HL-60/S4 (cell line): ENCODE results near the gene GFOD2.

Experiments
- in situ Hi-C: fragments of 300-500 bp; cut with MboI; formaldehyde crosslinking; loops from 2 replicates; pipeline ENCODE4 v1.14.3; 2022; ENCODE audit warnings: low sequenced_read_pairs

Gene GFOD2

GRCh38 chr16:67733734-67734470, 14.8 kb upstream of the GFOD2 start:
- in situ Hi-C loops: no loop called here

GRCh38 chr16:67731753-67732095, 12.6 kb upstream of the GFOD2 start:
- in situ Hi-C loops: no loop called here

GRCh38 chr16:67731071-67731752, 12.1 kb upstream of the GFOD2 start:
- in situ Hi-C loops: no loop called here

GRCh38 chr16:67730326-67730725, 11.2 kb upstream of the GFOD2 start:
- in situ Hi-C loops: no loop called here

DNA sequence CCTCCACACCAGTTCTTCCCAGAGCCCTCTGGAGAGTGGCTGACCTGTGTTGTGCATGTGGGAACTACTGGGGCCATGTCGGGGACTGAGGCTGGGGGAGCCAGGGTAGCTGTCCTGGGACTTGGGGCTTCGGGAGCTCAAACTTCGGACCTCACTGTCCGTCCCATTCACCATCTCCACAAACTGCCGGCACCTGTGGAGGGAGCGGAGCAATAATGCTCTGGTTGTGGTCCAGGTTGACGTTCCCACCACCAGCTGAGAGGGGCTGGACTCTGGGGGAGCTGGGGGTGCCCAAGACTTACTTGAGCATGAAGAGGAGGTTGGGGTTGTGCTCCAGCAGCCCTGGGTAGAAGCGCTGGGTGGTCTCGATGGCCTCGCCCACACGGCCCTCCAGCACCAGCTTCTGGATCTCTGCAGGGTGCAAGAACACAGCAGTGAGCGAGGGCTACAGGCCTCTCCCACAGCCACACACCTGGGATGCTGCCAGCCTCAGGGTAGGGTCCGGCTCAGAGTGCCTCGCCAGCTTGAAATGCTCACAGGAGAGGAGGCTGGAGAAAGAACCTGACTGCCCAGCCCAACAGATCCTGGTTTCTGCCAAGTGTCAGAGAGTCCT, 10.6 kb upstream of the GFOD2 start:
- in situ Hi-C loops: no loop called here

DNA sequence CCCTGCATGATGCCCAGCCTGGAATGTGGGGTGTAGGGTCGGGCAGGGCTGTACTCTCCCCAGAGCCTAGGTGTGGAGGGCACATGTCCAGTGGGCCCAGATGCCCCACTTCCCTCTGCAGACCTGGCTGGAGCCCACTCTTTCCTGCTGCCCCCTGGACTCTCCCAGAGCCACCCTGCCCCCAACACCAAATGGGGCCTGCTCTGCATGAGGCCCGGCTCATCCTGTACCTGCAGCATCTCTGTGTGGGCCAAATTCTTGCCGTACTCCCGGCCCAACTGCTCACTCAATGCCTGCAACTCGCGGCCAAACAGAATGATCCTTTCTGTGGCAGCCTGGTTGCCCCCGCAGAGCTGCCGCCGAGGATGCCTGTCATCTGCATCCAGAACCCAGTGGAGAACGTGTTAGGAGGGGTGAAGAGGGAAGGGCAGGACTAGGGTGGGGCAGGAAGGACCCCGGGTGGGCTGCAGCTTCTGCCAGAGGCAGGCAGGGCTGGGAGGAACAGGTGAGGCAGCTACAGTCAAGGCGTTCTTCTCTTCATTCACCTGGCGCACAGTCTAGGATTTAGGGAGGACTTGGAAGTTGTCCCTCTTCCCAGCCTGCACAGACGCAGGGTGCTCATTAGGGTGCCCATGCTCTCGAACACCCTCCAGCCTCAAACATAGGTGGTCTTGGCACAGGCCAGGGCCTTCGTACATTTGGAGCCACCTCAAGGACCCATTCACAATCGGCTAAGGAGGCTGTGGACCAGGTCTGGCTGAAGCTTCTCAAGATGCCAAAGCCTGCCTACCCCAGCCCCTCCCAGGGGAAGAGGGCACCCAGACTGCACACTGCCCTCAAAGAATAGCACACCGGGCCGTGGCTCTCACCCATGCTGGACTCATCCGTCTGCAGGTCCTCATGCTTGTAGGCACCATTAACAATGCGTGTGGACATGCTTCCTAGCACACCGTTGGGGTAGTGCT, 8.7 kb upstream of the GFOD2 start:
- in situ Hi-C loops: no loop called here

DNA sequence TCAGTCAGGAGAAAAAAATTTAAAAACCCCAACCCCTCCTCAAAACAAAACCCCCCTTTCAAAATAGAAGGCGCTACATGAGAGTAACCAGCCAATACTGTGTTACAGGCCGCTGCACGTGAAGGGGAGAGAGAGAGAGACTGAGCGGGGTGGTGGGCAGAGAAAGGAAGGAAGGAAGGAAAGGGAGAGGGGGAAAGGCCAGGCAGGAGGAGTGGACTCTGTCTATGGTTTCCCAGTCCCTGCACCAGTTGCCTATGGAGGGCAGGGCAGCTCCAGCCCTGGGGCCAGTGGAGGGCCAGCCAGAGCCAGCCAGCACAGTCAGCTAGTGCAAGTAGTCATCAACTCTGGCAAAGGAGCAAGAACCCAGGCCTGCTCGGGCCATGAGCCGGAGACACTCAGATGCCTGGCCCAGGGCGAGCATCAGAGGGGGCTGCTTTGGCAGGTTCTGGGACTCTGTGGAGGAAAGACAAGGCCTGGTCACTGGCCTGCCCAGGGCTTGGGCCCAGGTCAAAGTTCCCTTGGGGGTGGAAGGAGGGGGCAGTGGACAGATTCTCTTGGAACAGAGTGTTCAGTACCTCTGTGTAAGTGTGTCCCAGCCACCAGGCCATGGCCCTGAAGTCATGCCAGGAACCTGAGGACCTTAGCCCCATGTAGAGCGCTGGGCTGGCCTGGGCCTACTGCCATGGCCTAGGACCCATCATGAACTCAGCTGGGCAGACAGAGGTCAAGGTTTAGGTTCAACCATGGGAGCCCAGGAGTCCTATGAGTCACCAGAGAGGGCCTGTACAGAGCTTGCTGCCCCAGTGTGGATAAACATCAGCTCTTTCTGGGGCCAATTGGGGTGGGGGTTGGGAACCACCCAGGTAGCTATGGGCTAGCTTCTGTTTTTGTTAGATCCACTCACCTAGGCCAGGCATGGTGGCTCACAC, 7.3 kb upstream of the GFOD2 start:
- in situ Hi-C loops: no loop called here

DNA sequence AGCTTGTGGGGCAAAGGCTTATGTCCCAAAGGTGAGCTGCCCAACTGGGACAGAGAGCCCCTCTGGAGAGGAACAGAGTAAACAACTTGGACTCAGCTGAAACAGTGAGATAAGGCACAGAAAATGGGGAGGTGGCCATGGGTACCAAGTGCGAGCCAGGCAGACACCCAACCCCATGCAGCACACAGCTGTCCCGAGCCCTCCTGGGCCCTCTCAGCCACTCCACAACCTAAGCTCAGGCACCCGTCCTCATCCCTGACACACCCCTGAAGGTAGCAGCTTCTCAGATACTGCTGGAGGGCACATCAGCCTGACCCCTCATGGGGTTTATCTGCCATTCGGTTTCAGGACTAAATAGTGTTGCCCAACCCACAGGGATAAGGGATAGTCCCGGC, 4.8 kb upstream of the GFOD2 start:
- in situ Hi-C loops: no loop called here

DNA sequence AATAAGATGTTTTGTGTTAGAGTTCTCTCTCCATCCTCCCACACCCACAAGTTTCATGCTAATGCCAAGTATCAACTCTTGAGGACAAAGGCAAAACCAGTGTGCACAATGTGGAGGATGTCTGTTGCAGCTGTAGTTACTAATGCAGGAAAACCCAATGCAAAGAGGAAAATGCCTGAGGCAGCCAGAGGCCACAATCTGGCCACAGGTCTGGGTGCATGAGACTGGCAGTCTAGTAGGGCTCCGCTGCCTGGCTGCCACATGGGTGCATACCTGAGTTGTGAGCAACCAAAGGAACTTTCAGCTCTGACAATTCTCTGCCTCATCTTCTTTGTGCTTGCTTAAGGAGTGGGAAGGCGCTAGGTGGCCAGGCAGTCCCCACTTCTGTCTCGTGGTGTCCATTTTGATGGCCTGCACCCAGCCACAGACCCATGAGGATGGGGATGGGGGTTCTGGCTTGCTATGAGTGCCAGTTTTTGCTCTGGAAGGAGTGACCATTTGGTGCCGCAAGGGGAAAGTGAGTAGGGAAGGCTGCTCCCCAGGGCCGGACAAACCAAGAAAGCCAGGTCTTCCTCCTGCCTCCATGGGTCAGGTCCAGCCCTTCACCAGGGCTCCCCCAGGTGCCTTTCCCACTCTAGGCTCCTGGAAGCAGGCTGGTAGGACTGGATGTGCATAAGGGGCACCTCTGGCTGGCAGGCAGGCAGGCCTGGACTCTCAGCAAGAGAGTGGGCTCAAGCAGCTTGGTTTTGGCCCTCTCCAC, 4.2 kb upstream of the GFOD2 start:
- in situ Hi-C loops: no loop called here

DNA sequence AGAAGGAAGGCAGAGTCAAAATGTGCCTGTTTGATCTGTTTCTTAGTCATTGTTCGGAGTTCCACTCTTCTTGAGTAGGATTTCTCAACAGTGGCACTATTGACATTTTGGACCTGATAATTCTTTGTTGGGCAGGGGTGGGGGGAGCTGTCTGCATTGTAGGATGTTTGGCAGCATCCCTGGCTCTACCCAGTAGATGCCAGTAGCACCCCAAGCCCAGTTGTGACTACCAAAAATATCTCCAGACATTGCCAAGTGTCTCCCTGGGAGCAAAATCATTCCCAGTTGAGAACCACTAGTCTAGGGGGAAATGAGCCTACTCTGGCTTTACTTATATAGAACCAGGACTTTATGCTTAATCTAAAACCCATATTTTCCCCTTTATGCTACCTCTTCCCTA, 1.1 kb upstream of the GFOD2 start:
- in situ Hi-C loops: no loop called here

DNA sequence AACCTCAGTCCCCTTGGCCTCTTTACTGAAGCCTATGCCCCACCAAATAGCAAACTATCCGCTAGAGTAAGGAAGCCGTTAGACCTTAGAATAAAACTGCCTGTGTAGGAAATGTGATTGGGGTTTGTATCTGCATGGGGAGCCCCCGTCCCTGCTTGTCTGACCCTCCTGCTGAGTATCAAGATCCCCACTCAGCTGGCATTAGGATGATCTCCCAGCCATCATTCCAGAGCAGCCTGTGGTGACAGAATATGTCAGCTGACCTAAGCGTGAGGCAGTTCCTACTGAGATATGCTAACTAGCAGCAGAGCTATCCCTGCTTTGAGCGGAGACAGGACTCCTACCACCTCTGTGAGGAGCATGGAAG, 645 bp upstream of the GFOD2 start:
- in situ Hi-C loops: no loop called here

GRCh38 chr16:67718668-67719047, 458 bp downstream of the GFOD2 start:
- in situ Hi-C loops: no loop called here

DNA sequence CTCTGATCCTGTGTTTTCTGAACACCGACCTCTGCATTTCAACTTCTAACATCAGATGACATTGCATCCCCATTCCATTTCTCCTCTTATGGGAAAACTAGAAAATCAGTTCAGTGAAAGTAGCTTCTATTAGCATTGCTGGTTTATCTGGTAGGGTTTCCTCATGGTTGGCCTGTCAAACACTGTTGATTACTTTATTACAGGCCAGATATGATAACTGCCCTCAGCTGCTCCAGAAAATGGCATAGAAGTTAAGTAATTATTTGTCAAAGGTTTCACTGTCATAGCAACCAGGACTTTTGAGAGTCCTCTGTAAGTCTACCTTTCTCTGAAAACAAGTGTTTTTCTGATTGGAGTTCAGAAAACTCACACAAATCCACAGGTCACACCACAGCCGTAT, 3.0 kb downstream of the GFOD2 start:
- in situ Hi-C loops: no loop called here

- in situ Hi-C loops: no loop called here
Observed at GRCh38 chr16:67714522-67714921, 4.6 kb downstream of the GFOD2 start.

DNA sequence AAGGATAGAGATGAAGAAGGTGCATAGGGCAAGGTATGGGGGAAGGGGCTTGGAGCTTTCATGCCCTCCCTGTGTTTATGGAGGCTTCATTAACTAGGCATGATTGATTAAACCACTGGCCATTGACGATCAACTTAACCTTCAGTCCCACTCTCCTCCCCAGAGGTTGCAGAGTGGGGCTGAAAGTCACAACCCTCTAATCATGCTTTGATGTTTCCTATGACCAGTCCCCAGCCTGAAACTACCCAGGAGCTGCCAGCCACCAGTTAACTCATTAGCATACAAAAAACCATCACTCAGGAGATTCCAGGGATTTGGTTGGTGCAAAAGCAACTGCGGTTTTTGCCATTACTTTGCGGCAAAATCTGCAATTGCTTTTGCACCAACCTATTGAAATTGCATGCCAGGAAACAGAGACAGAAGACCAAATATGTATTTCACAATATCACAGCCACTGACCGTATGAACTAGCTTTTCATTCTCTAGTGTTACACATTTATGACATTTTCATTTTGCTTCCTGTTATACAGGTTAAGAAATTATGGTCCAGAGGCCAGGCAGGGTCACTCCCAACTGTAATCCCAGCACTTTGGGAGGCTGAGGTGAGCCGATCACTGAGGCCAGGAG, 5.4 kb downstream of the GFOD2 start:
- in situ Hi-C loops: no loop called here

GRCh38 chr16:67710607-67711006, 8.5 kb downstream of the GFOD2 start:
- in situ Hi-C loops: no loop called here

GRCh38 chr16:67709050-67709449, 10.1 kb downstream of the GFOD2 start:
- in situ Hi-C loops: no loop called here

DNA sequence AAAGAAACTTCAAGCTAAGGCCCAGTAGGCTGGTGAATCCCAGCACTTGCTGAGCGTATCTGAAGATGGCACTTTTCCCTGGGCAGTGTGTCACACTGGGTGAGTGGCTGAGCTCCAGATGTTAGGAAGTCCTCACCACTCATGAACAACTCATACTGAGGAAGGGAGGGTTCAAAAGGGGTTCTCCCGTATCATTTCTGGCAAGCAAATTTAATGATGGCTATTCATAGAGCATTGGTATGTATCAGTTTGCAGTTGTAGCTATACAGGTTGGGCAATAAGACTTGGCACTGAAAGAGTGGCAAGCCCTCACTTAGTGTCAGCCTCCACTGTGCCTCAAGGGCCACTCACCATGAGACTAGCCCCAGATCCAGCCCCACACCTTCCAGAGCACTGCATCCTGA, 10.7 kb downstream of the GFOD2 start:
- in situ Hi-C loops: no loop called here

DNA sequence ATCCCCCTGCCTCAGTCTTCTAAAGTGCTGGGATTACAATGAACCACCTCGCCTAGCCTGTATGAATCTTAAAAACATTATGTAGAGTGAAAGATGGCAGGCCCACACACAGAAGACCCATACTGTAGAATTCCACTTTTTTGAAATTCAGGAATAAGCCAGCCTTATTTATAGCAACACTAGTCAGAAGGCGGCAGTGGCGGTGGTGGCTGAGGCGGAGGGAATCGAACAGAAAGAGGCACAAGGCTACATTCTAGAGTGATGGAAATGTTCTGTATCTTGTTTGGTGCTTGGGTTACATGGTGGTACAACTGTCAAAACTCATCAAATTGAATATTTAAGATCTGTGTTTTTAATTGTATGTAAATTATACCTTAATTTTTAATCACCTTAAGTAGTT, 11.3 kb downstream of the GFOD2 start:
- in situ Hi-C loops: no loop called here
